Activated CD4-positive, alpha-beta memory T cell treated with anti-CD3 and anti-CD28 coated beads, Interleukin-2, amount 10 ng/mL, durations not matched to agents 7 days and 5 days (primary cell): ENCODE results near the gene FUT1. TPM values are rescaled to one million over a fixed set of nuclear protein-coding genes. Genes with fewer than 3 reads are reported as not detected.
"Not testable (repeated sequence)": the region's sequence is repeated elsewhere in the genome, so short reads cannot be mapped to it uniquely, and the experiment has no call there.

ENCODE experiments used
- CTCF ChIA-PET: fragments of 350-600 bp; sonication (Branson Sonifier 250); formaldehyde crosslinking; loops from one replicate; lab custom pipeline; 2021; ENCODE audit warnings: antibody characterized with exemption, inconsistent platforms; lab: Charles Lee
- POLR2A ChIA-PET: fragments of 350-600 bp; sonication (Branson Sonifier 250); formaldehyde crosslinking; loops from one replicate; lab custom pipeline; 2021; ENCODE audit warnings: antibody characterized with exemption; lab: Charles Lee
- DNase-seq: peaks from one replicate; pipeline ENCODE4 v3.0.0-alpha.2; 2020
- H3K27ac Mint-ChIP-seq: one replicate; pipeline ENCODE4 v1.8.0; 2021; ENCODE audit warnings: mild to moderate bottlenecking, mixed read lengths
- H3K27me3 Mint-ChIP-seq: one replicate; pipeline ENCODE4 v1.8.0; 2021; ENCODE audit warnings: mixed read lengths
- H3K36me3 Mint-ChIP-seq: one replicate; pipeline ENCODE4 v1.8.0; 2021; ENCODE audit warnings: low read depth, mixed read lengths
- H3K4me1 Mint-ChIP-seq: one replicate; pipeline ENCODE4 v1.8.0; 2021; ENCODE audit warnings: mixed read lengths
- H3K4me3 Mint-ChIP-seq: one replicate; pipeline ENCODE4 v1.8.0; 2021; ENCODE audit warnings: mild to moderate bottlenecking, mixed read lengths
- H3K9me3 Mint-ChIP-seq: one replicate; pipeline ENCODE4 v1.8.0; 2021; ENCODE audit warnings: mixed read lengths
- total RNA-seq, 2 experiments: library from RNA; stranded (reverse); gene quantifications; one replicate each; pipeline ENCODE4 v1.2.3, GENCODE V29; 2021

The FUT1 gene
- total RNA-seq, 2 experiments from 2014 or later, result 0.28 to 0.45 TPM

DNA sequence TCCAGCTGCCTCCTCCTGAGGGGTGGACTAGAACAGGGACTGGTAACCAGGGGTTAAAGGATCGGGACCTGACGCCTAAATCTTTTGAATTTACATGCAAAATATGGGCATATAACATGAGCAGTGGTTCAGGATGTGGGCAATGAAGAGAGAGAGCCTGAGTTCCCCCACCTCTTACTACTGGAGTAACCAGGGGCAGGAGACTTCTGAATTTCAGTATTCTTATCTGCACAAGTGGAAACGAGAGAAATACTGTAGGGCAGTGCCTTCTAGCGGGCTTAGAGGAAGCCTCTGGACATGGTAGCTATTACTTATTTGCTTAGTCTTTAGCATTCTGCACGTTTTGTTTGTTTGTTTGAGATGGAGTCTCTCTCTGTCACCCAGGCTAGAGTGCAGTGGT lies 32.1 kb upstream of the FUT1 start:
- Mint-ChIP-seq H3K27ac (no peak overlapping the region), H3K36me3 (no peaks in the 10 kb centered on the region), H3K4me3 (no peak overlapping the region), H3K27me3 (peaks cover 14% of the 10 kb centered on the region), H3K4me1 (peaks cover 3% of the 10 kb centered on the region), H3K9me3 (no peaks in the 10 kb centered on the region)
- no peak for DNase-seq
- ChIA-PET POLR2A (interaction anchor here (1.5 kb wide), 1 partner anchor 11 kb away, joined by 4 read pairs; no protein-coding TSS in a partner anchor), CTCF (interaction anchor here (0.6 to 2.3 kb wide), 3 partner anchors 11 to 60 kb away, joined by 3 to 13 read pairs (median 6); no protein-coding TSS in a partner anchor)

DNA sequence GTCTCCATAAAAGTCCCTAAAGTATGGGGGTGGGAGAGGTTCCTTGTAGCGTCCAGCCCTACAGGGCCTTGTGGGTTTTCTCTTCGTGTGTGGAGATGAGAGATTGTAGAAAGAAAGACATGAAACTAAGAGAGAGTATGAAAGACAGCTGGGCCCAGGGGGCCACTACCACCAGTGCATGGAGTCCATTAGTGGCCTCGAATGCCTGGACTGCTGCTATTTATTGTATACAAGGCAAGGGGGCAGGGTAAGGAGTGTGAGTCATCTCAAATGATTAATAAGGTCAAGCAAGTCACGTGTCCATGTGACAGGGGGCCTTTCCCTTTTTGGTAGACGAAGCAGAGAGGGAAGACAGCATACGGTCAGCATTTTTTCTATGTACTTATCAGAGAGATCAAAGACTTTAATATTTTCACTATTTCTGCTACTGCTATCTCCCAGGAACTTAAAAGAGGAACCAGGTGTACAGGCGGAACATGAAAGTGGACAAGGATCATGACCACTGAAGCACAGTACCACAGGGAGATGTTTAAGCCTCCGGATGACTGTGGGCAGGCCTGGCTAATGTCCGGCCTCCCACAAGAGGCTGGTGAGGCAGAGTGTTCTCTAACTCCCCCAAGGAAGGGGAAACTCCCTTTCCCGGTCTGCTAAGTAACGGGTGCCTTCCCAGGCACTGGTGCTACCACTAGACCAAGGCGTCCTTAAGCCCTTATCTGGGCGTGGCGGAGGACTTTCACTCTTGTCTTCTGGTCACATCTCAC lies 28.4 kb upstream of the FUT1 start:
- Mint-ChIP-seq H3K27ac (no peak overlapping the region), H3K4me3 (no peak overlapping the region), H3K9me3 (no peaks in the 10 kb centered on the region), H3K4me1 (peaks cover 3% of the 10 kb centered on the region), H3K36me3 (no peaks in the 10 kb centered on the region), H3K27me3 (peaks cover 15% of the 10 kb centered on the region)
- POLR2A ChIA-PET, result no interaction called here
- CTCF ChIA-PET, result interaction anchor here (1.2 to 2.1 kb wide), 3 partner anchors 61 to 219 kb away, joined by 4 to 8 read pairs (median 6); no protein-coding TSS in a partner anchor
- DNase-seq, result no peak

DNA sequence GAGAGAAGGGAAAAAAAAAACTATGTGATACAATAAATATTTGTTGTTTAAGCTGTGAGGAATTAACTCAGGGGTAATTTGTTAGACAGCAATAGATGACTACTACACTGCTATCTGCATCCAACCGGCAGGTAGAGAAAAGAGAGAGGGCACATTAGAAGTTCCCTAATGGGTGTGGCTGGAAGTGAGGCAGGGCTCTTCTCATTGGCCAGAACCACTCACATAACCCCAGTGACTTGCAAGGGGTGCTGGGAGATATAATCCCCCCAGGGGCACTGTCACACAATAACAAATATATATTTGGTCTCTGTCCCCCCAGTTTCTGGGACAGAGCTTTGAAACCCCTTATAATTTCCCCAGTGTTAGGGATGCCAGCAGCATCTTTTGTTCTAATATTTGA lies 27.2 kb upstream of the FUT1 start:
- CTCF ChIA-PET, result interaction anchor here (0.6 to 2.1 kb wide), 4 partner anchors 8 to 220 kb away, joined by 3 to 8 read pairs (median 6); no protein-coding TSS in a partner anchor
- POLR2A ChIA-PET, result no interaction called here
- peaks cover 9% of the 10 kb centered on the region for H3K27me3 Mint-ChIP-seq
- DNase-seq, result no peak
- peaks cover 3% of the 10 kb centered on the region for H3K4me1 Mint-ChIP-seq
- no peaks in the 10 kb centered on the region for H3K36me3 Mint-ChIP-seq
- H3K4me3 Mint-ChIP-seq, result no peak overlapping the region
- no peak overlapping the region for H3K27ac Mint-ChIP-seq
- no peaks in the 10 kb centered on the region for H3K9me3 Mint-ChIP-seq

DNA sequence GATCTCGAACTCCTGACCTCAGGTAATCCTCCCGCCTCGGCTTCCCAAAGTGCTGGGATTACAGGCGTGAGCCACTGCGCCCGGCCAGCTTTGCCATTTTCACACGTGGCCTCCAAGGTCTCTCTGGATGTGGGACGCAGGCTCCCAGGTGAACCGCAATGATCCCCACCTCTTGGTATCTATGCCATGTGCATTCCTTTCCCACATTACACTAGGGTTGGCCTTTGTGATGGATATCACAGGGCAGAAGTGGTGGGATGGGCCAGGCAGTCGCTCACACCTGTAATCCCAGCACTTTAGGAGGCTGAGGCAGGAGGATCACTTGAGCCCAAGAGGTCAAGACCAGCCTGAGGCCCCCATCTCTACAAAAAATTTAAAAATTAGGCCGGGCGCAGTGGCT lies 25.3 kb upstream of the FUT1 start:
- Mint-ChIP-seq H3K4me3 (no peak overlapping the region), H3K9me3 (no peaks in the 10 kb centered on the region), H3K4me1 (peaks cover 3% of the 10 kb centered on the region), H3K36me3 (no peaks in the 10 kb centered on the region), H3K27ac (no peak overlapping the region), H3K27me3 (peaks cover 5% of the 10 kb centered on the region)
- ChIA-PET CTCF (no interaction called here), POLR2A (no interaction called here)
- no peak for DNase-seq

DNA sequence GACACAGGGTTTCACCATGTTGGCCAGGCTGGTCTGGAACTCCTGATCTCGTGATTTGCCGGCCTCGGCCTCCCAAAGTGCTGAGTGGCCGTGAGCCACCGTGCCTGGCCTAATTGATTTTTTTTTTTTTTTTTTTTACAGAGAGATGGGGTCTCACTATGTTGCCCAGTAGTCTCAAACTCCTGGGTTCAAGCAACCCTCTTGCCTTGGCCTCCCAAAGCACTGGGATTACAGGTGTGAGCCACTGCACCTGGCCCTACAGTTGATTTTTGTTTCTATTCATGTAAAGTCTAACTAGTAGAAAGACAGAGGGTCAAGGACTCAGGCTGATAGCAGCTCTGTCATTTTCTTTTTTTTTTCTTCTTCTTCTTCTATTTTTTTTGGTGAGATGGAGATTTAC lies 24.7 kb upstream of the FUT1 start:
- POLR2A ChIA-PET, result no interaction called here
- no peaks in the 10 kb centered on the region for H3K9me3 Mint-ChIP-seq
- no peaks in the 10 kb centered on the region for H3K36me3 Mint-ChIP-seq
- no peak for DNase-seq
- H3K4me1 Mint-ChIP-seq, result no peaks in the 10 kb centered on the region
- CTCF ChIA-PET, result no interaction called here
- no peak overlapping the region for H3K4me3 Mint-ChIP-seq
- peaks cover 4% of the 10 kb centered on the region for H3K27me3 Mint-ChIP-seq
- no peak overlapping the region for H3K27ac Mint-ChIP-seq

DNA sequence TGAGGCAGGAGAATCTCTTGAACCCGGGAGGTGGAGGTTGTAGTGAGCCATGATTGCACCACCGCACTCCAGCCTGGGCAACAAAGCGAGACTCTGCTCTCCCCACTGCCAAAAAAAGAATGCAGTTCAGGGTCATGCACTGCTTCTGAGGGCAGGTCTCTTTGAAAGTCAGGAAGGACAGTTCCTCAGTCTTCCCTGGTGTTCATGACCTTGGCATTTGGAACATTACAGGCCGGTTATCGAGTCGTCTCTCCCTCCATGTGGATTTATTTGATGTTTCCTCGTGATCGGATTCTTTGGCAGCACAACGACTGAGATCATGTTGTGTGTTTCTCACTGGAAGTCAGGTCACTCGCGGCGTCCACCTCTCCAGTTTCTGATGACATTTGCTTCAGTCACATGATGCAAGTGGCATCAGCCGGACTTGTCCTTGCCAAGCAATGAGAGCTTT lies 20.1 kb upstream of the FUT1 start:
- no peaks in the 10 kb centered on the region for H3K9me3 Mint-ChIP-seq
- no peaks in the 10 kb centered on the region for H3K4me1 Mint-ChIP-seq
- H3K27me3 Mint-ChIP-seq, result peaks cover 13% of the 10 kb centered on the region
- DNase-seq, result no peak
- ChIA-PET POLR2A (no interaction called here), CTCF (interaction anchor here (0.6 kb wide), 1 partner anchor 477 kb away, joined by 3 read pairs; no protein-coding TSS in a partner anchor)
- H3K4me3 Mint-ChIP-seq, result no peak overlapping the region
- H3K27ac Mint-ChIP-seq, result no peak overlapping the region
- no peaks in the 10 kb centered on the region for H3K36me3 Mint-ChIP-seq

DNA sequence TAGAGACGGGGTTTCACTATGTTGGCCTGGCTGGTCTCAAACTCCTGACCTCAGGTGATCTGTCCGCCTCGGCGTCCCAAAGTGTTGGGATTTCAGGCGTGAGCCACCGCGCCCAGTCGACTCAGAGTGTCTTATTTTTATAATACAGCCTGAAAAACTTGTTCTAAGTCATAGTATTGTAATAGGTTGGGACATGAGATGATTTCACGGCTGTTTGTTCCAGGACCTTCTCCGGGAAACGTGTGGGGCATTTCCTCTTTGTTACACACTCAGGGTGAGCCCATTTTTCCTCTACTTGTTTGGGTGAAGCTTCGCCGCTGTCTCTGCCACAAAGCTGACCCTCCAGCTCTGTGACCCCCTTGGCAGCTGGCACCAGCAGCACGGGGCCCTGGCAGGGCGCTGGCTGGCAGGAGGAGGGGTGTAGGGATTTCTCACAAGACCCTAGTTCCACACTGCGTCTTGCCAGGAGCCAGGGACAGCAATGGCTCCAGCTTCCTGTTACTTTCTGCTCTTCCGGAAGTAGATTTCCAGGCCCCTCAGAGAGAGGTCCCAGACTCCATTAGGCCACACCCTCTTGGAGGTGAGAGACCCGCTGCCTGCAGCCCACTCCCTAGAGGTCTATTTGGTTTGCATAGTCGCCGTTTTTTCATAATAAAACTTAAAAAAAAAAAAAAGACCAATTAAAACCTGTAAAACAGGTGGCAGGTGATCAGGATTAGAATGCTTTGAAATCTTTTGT lies 18.5 kb upstream of the FUT1 start:
- ChIA-PET CTCF (interaction anchor here (0.5 to 1.4 kb wide), 3 partner anchors 17 to 68 kb away, joined by 3 read pairs; no protein-coding TSS in a partner anchor), POLR2A (no interaction called here)
- Mint-ChIP-seq H3K4me1 (no peaks in the 10 kb centered on the region), H3K36me3 (no peaks in the 10 kb centered on the region), H3K27ac (no peak overlapping the region), H3K9me3 (no peaks in the 10 kb centered on the region), H3K4me3 (no peak overlapping the region), H3K27me3 (peaks cover 15% of the 10 kb centered on the region)
- DNase-seq, result no peak

DNA sequence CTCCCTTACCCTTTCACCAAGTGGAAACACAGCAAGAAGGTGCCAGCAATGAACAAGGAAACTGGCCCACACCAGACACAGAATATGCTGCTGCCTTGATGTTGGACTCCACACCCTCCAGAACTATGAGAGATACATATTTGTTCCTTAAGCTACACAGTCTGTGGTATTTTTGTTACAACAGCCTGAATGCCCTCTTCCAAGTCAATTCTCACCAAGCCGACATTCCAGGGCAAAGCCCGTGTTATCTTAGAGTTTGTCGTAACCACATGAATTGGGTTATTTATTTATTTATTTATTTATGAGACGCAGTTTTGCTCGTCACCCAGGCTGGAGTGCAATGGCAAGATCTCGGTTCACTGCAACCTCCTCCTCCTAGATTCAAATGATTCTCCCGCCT lies 17.8 kb upstream of the FUT1 start:
- peaks cover 20% of the 10 kb centered on the region for H3K27me3 Mint-ChIP-seq
- H3K9me3 Mint-ChIP-seq, result no peaks in the 10 kb centered on the region
- ChIA-PET POLR2A (no interaction called here), CTCF (interaction anchor here (0.5 to 1.4 kb wide), 4 partner anchors 18 to 69 kb away, joined by 3 read pairs; no protein-coding TSS in a partner anchor)
- H3K36me3 Mint-ChIP-seq, result no peaks in the 10 kb centered on the region
- no peak for DNase-seq
- no peaks in the 10 kb centered on the region for H3K4me1 Mint-ChIP-seq
- H3K4me3 Mint-ChIP-seq, result no peak overlapping the region
- no peak overlapping the region for H3K27ac Mint-ChIP-seq

DNA sequence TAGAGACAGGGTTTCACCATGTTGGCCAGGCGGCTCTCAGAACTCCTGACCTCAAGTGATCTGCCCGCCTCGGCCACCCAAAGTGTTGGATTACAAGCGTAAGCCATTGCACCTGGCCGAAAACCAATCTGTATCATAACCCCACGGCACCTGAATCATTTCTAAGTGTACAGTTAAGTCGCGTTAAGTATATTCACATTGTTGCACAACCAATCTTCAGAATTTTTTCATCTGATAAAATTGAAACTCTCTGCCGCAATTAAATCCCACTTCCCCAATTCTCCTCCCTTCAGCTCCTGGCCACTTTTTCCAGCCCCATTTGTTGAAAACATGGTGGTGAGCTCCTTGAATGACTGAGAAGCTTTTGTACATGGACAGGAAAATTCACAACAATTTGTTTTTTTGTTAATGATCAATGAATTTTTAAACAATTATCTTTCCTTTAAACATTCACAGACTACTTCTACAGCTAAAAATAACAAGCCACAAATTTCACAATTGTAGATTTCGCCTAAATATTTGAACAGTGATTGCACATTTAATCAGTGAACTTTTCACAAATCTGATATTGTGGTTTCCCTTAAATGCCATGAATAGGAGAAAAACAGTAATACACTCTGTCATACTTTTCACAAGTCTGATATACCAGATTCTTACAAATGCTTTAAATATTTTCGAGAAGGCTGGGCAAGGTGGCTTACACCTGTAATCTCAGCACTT lies 16.7 kb upstream of the FUT1 start:
- Mint-ChIP-seq H3K36me3 (no peaks in the 10 kb centered on the region), H3K27me3 (peaks cover 21% of the 10 kb centered on the region), H3K9me3 (no peaks in the 10 kb centered on the region), H3K4me3 (no peak overlapping the region), H3K27ac (no peak overlapping the region), H3K4me1 (no peaks in the 10 kb centered on the region)
- POLR2A ChIA-PET, result no interaction called here
- CTCF ChIA-PET, result interaction anchor here (0.6 to 1.4 kb wide), 3 partner anchors 19 to 231 kb away, joined by 3 read pairs; no protein-coding TSS in a partner anchor
- no peak for DNase-seq

DNA sequence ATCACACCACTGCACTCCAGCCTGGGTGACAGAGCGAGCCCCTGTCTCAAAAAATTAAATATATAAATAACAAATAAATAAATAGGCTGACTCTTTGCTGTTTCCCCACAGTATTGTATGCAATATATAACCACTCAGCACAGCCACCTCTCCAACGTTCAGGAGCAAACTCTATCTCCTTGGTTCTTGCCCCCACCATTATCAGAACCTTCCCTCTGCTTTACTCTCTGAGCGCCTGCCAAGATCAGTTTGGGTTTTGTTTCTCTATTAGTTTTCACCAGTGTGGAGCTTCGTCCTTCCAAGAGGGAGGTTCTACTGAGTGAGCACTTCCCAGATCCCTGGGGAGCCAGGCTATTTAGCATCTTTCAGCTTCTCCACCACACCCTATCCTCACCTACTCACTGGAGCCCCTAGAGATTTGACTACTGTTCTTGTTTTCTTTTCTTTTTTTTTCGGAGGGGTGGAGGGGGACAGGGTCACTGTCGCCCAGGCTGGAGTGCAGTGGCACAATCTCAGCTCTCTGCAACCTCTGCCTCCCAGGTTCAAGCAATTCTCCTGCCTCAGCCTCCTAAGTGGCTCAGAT lies 15.8 kb upstream of the FUT1 start:
- H3K4me3 Mint-ChIP-seq, POLR2A ChIA-PET: not testable (repeated sequence)
- H3K27me3 Mint-ChIP-seq, result peaks cover 21% of the 10 kb centered on the region

DNA sequence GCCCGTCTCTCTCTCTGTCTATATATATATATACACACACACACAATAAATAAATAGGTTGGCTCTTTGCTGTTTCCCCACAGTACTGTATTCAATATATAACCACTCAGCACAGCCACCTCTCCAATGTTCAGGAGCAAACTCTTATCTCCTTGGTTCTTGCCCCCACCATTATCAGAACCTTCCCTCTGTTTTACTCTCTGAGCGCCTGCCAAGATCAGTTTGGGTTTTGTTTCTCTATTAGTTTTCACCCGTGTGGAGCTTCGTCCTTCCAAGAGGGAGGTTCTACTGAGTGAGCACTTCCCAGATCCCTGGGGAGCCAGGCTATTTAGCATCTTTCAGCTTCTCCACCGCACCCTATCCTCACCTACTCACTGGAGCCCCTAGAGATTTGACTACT lies 13.4 kb upstream of the FUT1 start:
- H3K27ac Mint-ChIP-seq, POLR2A ChIA-PET, H3K9me3 Mint-ChIP-seq, H3K4me1 Mint-ChIP-seq, H3K4me3 Mint-ChIP-seq, CTCF ChIA-PET, H3K36me3 Mint-ChIP-seq, DNase-seq: not testable (repeated sequence)
- H3K27me3 Mint-ChIP-seq, result peaks cover 31% of the 10 kb centered on the region

More for the DNA sequence above, 15.8 kb upstream of the FUT1 start:
- DNase-seq, H3K27ac Mint-ChIP-seq, H3K4me1 Mint-ChIP-seq, H3K36me3 Mint-ChIP-seq, H3K9me3 Mint-ChIP-seq: not testable (repeated sequence)
- CTCF ChIA-PET, result interaction anchor here (1.2 kb wide), 1 partner anchor 27 kb away, joined by 3 read pairs; no protein-coding TSS in a partner anchor

DNA sequence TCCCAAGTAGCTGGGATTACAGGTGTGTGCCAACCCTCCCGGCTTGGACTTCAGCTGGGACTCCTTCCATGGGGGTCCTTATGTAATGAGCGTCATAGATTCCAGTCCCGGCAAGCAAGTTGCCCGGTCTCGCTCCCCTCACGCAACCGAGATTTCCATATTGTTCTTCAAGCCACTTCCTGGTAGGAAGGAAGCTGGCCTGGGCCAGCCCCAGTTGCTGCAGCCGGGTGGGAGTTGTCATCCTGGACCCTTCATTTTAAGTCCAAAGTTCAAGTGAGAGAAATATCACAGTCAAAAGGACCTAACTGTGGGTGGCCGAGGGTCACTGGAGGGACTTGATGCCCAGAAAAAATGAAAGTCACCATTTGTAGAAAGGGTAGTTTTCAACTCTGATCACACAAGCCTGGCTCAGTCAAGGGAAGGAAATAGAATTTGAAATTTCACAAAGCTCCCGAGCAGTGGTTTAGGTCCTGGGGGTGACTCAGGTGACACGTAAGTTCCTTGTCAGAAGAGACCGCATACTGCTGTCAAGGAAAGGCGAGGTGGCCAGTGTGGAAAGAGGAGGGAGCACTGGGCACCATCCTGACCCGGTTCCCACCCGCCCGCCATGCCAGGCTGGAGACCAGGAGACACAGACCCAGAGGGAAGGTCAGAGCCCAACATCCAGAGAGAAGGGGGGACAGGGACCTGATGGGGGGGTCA lies 8.2 kb upstream of the FUT1 start:
- Mint-ChIP-seq H3K4me1 (peaks cover 10% of the 10 kb centered on the region), H3K27ac (no peak overlapping the region), H3K27me3 (peaks cover 20% of the 10 kb centered on the region), H3K9me3 (no peaks in the 10 kb centered on the region), H3K36me3 (no peaks in the 10 kb centered on the region), H3K4me3 (no peak overlapping the region)
- no peak for DNase-seq
- CTCF ChIA-PET, result interaction anchor here (0.5 to 1.0 kb wide), 2 partner anchors 121 to 233 kb away, joined by 3 read pairs; partner anchors contain the start of genes GYS1 and RUVBL2
- POLR2A ChIA-PET, result interaction anchor here (0.7 to 1.0 kb wide), 2 partner anchors 34 to 811 kb away, joined by 3 read pairs; no protein-coding TSS in a partner anchor
